ENCODE data around the gene SEC23A. TPM values are rescaled to one million over a fixed set of nuclear protein-coding genes. Genes with fewer than 3 reads are reported as not detected.

The SEC23A gene
- total RNA-seq, 3 donors from 2014 or later (not counting 1 experiment from before 2014, with no cell fraction given): 61.3 to 75.5 (median 67.8) TPM

GRCh38 chr14:38987781-38988180 lies 115.3 kb downstream of the SEC23A start:
- ATAC-seq: no peak
- no peak for DNase-seq
- H3K4me1 ChIP-seq (ENCODE audit: control insufficient read depth, insufficient read depth, low read length): peaks cover 3% of the 10 kb centered on the region
- Mint-ChIP-seq H3K36me3 (no peaks in the 10 kb centered on the region), H3K27ac (no peak overlapping the region), H3K27me3 (ENCODE audit: low read depth in 2 of 2) (peaks cover 0 to 5% of the 10 kb centered on the region in 2 donors), H3K4me1 (peaks cover 22 to 27% of the 10 kb centered on the region in 2 donors), H3K4me3 (no peak overlapping the region), H3K9me3 (no peaks in the 10 kb centered on the region)
- no CpG with 5 or more reads among the region's 2 CpGs for WGBS (ENCODE audit: insufficient coverage)
- TF ChIP-seq CTCF (IDR thresholded peaks at IDR 0.05): no peak
- H3K9me3 ChIP-seq (ENCODE audit: control insufficient read depth, insufficient read depth, low read length): no peaks in the 10 kb centered on the region
- intact Hi-C loops (cut with micrococcal nuclease): no loop called here
- no peaks in the 10 kb centered on the region for H3K36me3 ChIP-seq (ENCODE audit: control insufficient read depth, insufficient read depth, low read length)
- no peak overlapping the region for H3K27ac ChIP-seq (ENCODE audit: low read length)
- H3K27me3 ChIP-seq (ENCODE audit: control insufficient read depth, insufficient read depth, low read length): no peaks in the 10 kb centered on the region
- H3K4me3 ChIP-seq (ENCODE audit: low read length): no peak overlapping the region

- H3K27me3 Mint-ChIP-seq (ENCODE audit: low read depth in 2 of 2): peaks cover 10 to 21% of the 10 kb centered on the region in 2 donors
- H3K27ac Mint-ChIP-seq: no peak overlapping the region
- peaks cover 6% of the 10 kb centered on the region for H3K36me3 Mint-ChIP-seq
- H3K4me1 Mint-ChIP-seq: no peaks in the 10 kb centered on the region
- no peak for DNase-seq
- Histone ChIP-seq H3K4me1 (ENCODE audit: control insufficient read depth, insufficient read depth, low read length) (no peaks in the 10 kb centered on the region), H3K36me3 (ENCODE audit: control insufficient read depth, insufficient read depth, low read length) (no peaks in the 10 kb centered on the region), H3K27me3 (ENCODE audit: control insufficient read depth, insufficient read depth, low read length) (no peaks in the 10 kb centered on the region), H3K4me3 (ENCODE audit: low read length) (no peak overlapping the region), H3K27ac (ENCODE audit: low read length) (no peak overlapping the region), H3K9me3 (ENCODE audit: control insufficient read depth, insufficient read depth, low read length) (no peaks in the 10 kb centered on the region)
- H3K9me3 Mint-ChIP-seq: peaks cover 2 to 7% of the 10 kb centered on the region in 2 donors
- no peak for ATAC-seq
- H3K4me3 Mint-ChIP-seq: no peak overlapping the region
- intact Hi-C loops (cut with micrococcal nuclease): no loop called here
- 26% methylated on average over 1 of the region's 1 CpG for WGBS (ENCODE audit: insufficient coverage)
- TF ChIP-seq CTCF (IDR thresholded peaks at IDR 0.05): no peak
Observed at GRCh38 chr14:38982837-38983236, 120.2 kb downstream of the SEC23A start.

- whole genome bisulfite sequencing (ENCODE audit: insufficient coverage): 100% methylated on average over 1 of the region's 3 CpGs
- no peak overlapping the region for H3K4me3 Mint-ChIP-seq
- DNase-seq (no peak), ATAC-seq (no peak)
- peaks cover 10 to 27% of the 10 kb centered on the region in 2 donors for H3K27me3 Mint-ChIP-seq (ENCODE audit: low read depth in 2 of 2)
- H3K27ac Mint-ChIP-seq: no peak overlapping the region
- no peak overlapping the region for H3K4me3 ChIP-seq (ENCODE audit: low read length)
- H3K4me1 ChIP-seq (ENCODE audit: control insufficient read depth, insufficient read depth, low read length): no peaks in the 10 kb centered on the region
- peaks cover 12% of the 10 kb centered on the region for H3K36me3 Mint-ChIP-seq
- H3K27me3 ChIP-seq (ENCODE audit: control insufficient read depth, insufficient read depth, low read length): no peaks in the 10 kb centered on the region
- no peaks in the 10 kb centered on the region for H3K9me3 ChIP-seq (ENCODE audit: control insufficient read depth, insufficient read depth, low read length)
- H3K27ac ChIP-seq (ENCODE audit: low read length): no peak overlapping the region
- no peaks in the 10 kb centered on the region for H3K4me1 Mint-ChIP-seq
- no peak for TF ChIP-seq CTCF (IDR thresholded peaks at IDR 0.05)
- H3K9me3 Mint-ChIP-seq: peaks cover 2 to 7% of the 10 kb centered on the region in 2 donors
- no peaks in the 10 kb centered on the region for H3K36me3 ChIP-seq (ENCODE audit: control insufficient read depth, insufficient read depth, low read length)
- intact Hi-C loops (cut with micrococcal nuclease): no loop called here
Observed at GRCh38 chr14:38982278-38982677, 120.8 kb downstream of the SEC23A start.

Other genes starting within 250 kb of the SEC23A start
- 10 to 100 TPM in 1 of 3 donors, 1 to 10 TPM in 2; 8.4 to 12.8 (median 10.0) TPM for gene GEMIN2, start 11.1 kb upstream of the SEC23A start, total RNA-seq
- 10 to 100 TPM; 20.0 to 32.0 (median 22.0) TPM for gene TRAPPC6B, start 67.1 kb upstream of the SEC23A start, total RNA-seq
- gene PNN, start 72.0 kb upstream of the SEC23A start, total RNA-seq: 100 to 1,000 TPM; 121 to 153 (median 145) TPM
- gene MIA2, start 130.7 kb upstream of the SEC23A start, total RNA-seq: 10 to 100 TPM; 44.7 to 45.7 (median 45.4) TPM

Measured in natural killer cell (primary cell).